Subcutaneous abdominal adipose tissue (tissue), 5 donors: ENCODE data around the gene PRR9.
"Not testable (repeated sequence)": the region's sequence is repeated elsewhere in the genome, so short reads cannot be mapped to it uniquely, and the experiment has no call there.

Experiments
- H3K27ac ChIP-seq: one replicate; pipeline ENCODE4 v1.7.0; 2013; ENCODE audit warnings: low read depth, mild to moderate bottlenecking, inconsistent platforms, low read length, moderate library complexity
- H3K27me3 ChIP-seq, 5 donors: one replicate each; pipeline ENCODE4 v1.7.0; 2013; ENCODE audit warnings: low read length in 5 of 5, inconsistent platforms in 1 of 5; ENCODE audit not compliant: control insufficient read depth in 5 of 5, insufficient read depth in 4 of 5
- H3K36me3 ChIP-seq, 5 donors: one replicate each; pipeline ENCODE4 v1.7.0; 2013; ENCODE audit warnings: low read length in 5 of 5; ENCODE audit not compliant: control insufficient read depth in 5 of 5, insufficient read depth in 5 of 5
- H3K4me1 ChIP-seq, 5 donors: one replicate each; pipeline ENCODE4 v1.7.0; 2013; ENCODE audit warnings: low read length in 5 of 5, mild to moderate bottlenecking in 3 of 5, moderate library complexity in 1 of 5; ENCODE audit not compliant: control insufficient read depth in 5 of 5, insufficient read depth in 5 of 5
- H3K4me3 ChIP-seq, 5 donors: one replicate each; pipeline ENCODE4 v1.7.0; 2013; ENCODE audit warnings: low read length in 5 of 5, low read depth in 1 of 5
- H3K9ac ChIP-seq, 5 donors: one replicate each; pipeline ENCODE4 v1.7.0; 2013; ENCODE audit warnings: low read length in 5 of 5, mild to moderate bottlenecking in 4 of 5, moderate library complexity in 3 of 5
- H3K9me3 ChIP-seq, 5 donors: one replicate each; pipeline ENCODE4 v1.7.0; 2013; ENCODE audit warnings: low read length in 5 of 5; ENCODE audit not compliant: control insufficient read depth in 5 of 5
- donor health status: healthy.
- donor health status: healthy.
- donor health status: healthy.
- donor health status: healthy.
- donor health status: healthy.

The PRR9 gene, protein sequence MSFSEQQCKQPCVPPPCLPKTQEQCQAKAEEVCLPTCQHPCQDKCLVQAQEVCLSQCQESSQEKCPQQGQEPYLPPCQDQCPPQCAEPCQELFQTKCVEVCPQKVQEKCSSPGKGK

DNA sequence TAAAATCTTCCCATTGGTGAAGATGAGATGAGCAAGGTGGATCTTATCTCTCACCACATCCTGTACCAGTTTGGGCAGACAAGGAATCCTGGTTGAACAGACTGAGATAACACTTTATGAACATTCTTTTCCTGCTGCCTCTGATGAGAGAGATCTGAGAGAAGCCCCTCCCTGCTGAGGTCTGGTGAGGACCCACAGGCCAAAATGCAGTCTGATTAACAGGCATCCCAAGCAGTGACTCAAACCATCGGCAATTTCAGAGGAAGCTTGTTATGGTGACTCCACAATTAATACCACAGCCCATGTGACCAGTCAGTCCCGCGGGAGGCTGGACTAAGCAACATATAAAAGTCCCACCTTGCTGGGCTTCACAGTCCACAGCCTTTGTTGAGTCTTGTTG, at the start of gene PRR9:
Gene PRR9, plus strand, starts transcription at position 373 of the 400 bp plus-strand sequence. CDS start 561 bp downstream, outside the sequence.
- Histone ChIP-seq H3K9me3 (no peaks in the 10 kb centered on the region), H3K27me3 (peaks cover 0 to 4% (median 0%) of the 10 kb centered on the region in 5 donors), H3K27ac (no peak within 1 kb of the TSS)

DNA sequence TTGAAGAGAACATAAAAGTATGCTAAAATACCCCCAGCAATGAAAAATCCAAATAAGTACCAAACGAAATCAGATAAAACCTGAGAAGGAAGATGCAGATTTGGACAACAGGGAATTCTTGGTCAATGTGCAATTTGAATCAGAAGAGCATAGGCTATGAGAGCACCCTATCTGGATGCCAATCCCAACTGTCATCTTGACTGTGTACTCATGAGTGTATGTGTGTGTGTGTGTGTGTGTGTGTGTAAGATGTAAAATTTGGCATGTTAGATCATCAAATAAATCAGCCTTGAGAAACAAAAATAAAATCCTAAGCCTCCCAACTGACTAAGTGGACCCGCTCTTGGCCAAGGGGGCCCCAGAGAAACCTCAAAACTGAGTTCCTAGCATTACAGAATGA, 48.7 kb upstream of the PRR9 start:
- Histone ChIP-seq H3K27ac (no peak overlapping the region), H3K9ac (no peak overlapping the region), H3K4me1 (no peaks in the 10 kb centered on the region), H3K36me3 (no peaks in the 10 kb centered on the region), H3K4me3 (no peak overlapping the region), H3K27me3 (no peaks in the 10 kb centered on the region), H3K9me3 (no peaks in the 10 kb centered on the region)

More for the DNA sequence above, at the start of gene PRR9:
- Histone ChIP-seq H3K4me3 (no peak within 1 kb of the TSS), H3K4me1 (no peaks in the 10 kb centered on the region), H3K9ac (no peak within 1 kb of the TSS), H3K36me3 (no peaks in the 10 kb centered on the region)

DNA sequence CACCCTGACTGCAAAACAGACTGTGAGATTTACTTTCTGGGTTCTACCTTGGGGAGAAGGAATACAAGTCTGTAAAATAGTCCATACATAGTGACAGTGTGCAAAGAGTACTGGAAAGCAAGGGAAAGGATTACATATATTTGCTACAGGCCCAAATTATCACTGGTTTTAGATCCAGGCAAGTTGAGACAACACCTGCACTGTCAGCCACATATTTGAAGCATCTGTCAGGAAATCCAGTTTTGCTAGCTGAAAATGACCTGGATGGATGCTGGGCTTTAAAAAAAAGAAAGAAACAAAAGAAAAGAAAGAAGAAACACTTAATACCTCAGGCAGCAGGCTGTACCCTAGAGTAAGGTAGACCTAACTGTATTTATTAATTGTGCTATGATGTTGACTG, 42.8 kb upstream of the PRR9 start:
- Histone ChIP-seq H3K27ac (no peak overlapping the region), H3K36me3 (no peaks in the 10 kb centered on the region), H3K4me3 (no peak overlapping the region), H3K4me1 (no peaks in the 10 kb centered on the region), H3K27me3 (peaks cover 0 to 2% (median 0%) of the 10 kb centered on the region in 5 donors), H3K9ac (no peak overlapping the region), H3K9me3 (no peaks in the 10 kb centered on the region)

DNA sequence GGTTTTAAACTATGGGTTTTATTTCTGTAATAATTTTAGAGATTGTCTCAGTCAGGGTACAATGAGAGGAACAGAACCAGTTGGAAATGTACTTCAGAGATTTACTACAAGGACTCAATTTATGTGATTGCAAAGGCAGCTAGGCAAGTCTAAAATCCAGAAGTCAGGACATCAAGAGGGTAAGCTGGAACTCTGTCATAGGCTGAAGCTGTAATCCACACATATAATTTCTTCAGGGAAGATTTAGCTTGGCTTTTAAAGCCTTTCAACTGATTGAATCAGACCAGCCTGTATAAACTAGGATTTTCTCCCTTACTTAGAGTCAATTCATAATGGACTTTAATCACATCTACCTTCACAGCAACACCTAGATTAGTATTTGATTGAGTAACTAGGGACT, 38.5 kb upstream of the PRR9 start:
- Histone ChIP-seq H3K9me3 (no peaks in the 10 kb centered on the region), H3K27ac (no peak overlapping the region), H3K4me1 (no peaks in the 10 kb centered on the region), H3K9ac (no peak overlapping the region), H3K36me3 (no peaks in the 10 kb centered on the region), H3K4me3 (no peak overlapping the region), H3K27me3 (peaks cover 0 to 2% (median 0%) of the 10 kb centered on the region in 5 donors)

DNA sequence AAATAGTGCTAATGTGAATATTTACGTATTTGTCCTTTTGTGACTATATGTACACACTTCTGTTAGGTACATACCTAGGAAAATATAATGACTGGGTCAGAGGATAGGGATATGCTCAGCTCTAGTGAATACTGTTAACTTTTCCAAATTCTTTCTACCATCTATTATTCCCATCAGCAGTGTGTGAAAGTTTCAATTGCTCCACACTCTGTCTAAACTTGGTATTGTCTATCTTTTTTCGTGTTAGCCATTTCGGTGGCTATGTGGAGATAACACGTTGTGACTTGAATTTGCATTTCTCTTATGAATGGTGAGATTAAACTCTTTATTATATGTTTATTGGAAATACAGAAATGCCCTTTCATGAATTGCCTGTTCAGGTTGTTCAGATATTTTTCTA, 36.8 kb upstream of the PRR9 start:
- peaks cover 0 to 2% (median 0%) of the 10 kb centered on the region in 5 donors for H3K27me3 ChIP-seq
- no peaks in the 10 kb centered on the region for H3K4me1 ChIP-seq
- H3K4me3 ChIP-seq: no peak overlapping the region
- no peaks in the 10 kb centered on the region for H3K36me3 ChIP-seq
- H3K9me3 ChIP-seq: no peaks in the 10 kb centered on the region
- H3K27ac ChIP-seq: no peak overlapping the region
- no peak overlapping the region for H3K9ac ChIP-seq

DNA sequence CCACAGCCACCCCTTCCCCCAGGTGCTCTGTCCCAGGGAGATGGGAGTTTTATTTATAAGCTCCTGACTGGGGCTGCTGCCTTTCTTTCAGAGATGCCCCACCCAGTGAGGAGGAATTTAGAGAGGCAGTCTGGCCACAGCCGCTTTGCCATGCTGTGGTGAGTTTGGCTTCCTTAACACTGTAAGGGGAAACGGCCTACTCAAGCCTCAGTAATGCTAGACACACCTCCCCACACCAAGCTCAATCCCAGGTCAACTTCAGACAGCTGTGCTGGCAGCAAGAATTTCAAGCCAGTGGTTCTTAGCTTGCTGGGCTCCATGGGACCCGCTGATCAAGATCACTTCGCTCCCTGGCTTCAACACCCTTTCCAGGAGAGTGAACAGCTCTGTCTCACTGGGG, 29.1 kb upstream of the PRR9 start:
- not testable (repeated sequence) for H3K27ac ChIP-seq, H3K36me3 ChIP-seq, H3K4me3 ChIP-seq, H3K9me3 ChIP-seq, H3K4me1 ChIP-seq, H3K9ac ChIP-seq
- H3K27me3 ChIP-seq: peaks cover 5 to 11% (median 6%) of the 10 kb centered on the region in 5 donors

DNA sequence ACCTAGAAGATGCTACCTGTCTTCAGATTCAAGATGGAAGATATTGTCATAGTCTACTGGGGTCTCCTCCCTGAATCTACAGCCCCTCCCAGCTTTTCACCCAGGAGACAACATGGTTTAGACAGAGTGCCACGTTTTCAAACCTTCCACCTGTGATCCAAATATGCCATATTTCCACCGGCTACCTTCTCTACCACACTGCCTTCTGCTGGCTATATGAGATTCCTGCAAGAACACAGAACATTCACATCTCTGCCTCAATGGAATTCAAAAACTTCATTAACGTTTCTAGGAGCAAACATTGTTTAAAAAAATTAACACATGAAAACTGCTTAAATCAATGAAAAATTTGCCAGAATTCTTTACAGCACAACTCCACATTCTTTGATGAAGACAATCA, 27.0 kb upstream of the PRR9 start:
- Histone ChIP-seq H3K27me3 (peaks cover 5 to 11% (median 6%) of the 10 kb centered on the region in 5 donors), H3K27ac (no peak overlapping the region), H3K9me3 (peaks cover 0 to 3% (median 0%) of the 10 kb centered on the region in 5 donors), H3K4me1 (no peaks in the 10 kb centered on the region), H3K9ac (no peak overlapping the region), H3K36me3 (no peaks in the 10 kb centered on the region), H3K4me3 (no peak overlapping the region)

DNA sequence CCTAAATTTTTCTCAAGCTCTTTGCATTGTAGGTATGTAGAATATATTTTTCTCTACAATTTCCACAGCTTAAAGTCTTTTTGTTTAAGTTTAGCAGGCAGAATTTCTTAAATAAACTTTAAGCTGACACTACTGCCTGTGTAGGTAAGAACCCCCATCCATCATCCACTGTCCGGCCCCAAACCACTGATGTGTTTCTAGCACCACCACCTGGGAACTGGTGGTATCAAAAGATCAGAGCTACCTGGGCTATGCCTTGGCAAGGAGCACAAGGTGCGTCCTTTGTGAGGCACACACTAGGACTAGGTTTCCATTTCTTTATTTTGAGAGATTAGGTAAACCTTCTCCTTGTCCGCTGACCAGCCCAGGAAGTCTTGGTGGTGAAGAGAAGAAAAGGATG, 24.7 kb upstream of the PRR9 start:
- peaks cover 5 to 11% (median 6%) of the 10 kb centered on the region in 5 donors for H3K27me3 ChIP-seq
- H3K36me3 ChIP-seq: no peaks in the 10 kb centered on the region
- H3K4me3 ChIP-seq: no peak overlapping the region
- H3K9me3 ChIP-seq: no peaks in the 10 kb centered on the region
- no peak overlapping the region for H3K27ac ChIP-seq
- H3K4me1 ChIP-seq: no peaks in the 10 kb centered on the region
- H3K9ac ChIP-seq: no peak overlapping the region

DNA sequence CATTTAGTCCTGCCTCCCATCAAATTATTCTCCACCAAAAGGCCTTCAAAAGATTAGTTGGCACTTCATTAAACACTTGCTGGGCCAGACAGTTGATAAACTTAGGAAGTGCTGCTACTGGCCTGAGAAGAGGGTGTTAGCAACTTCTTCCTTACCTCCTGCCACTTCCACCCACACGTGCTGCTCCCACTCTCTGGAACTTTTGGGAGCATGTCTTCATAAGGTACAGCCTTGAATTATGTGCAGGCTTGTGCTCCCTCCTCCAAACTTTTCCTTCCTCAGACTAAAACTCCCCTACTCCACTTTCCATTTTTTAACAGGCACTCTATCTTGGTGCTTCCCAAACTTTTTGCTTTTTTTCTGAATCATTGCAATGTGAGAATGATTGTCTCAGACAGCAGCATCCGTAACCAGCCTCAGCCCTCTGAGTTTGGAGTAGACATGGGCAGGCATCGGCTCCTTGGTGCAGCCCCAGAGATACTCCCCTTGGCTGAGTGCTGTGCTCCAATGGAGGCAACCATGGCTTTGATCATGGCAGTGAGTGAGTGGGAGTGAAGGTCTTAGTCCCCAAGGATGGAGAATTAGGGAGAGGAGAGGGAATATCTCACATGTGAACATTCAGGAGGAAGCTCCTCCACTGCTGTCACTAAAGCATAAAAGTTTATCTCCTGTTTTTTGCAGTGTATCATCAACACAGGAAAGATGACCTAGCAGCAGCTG, 22.9 kb upstream of the PRR9 start:
- no peak overlapping the region for H3K4me3 ChIP-seq
- no peak overlapping the region for H3K27ac ChIP-seq
- no peaks in the 10 kb centered on the region for H3K36me3 ChIP-seq
- H3K9me3 ChIP-seq: no peaks in the 10 kb centered on the region
- no peak overlapping the region for H3K9ac ChIP-seq
- H3K4me1 ChIP-seq: no peaks in the 10 kb centered on the region
- peaks cover 5 to 11% (median 6%) of the 10 kb centered on the region in 5 donors for H3K27me3 ChIP-seq

DNA sequence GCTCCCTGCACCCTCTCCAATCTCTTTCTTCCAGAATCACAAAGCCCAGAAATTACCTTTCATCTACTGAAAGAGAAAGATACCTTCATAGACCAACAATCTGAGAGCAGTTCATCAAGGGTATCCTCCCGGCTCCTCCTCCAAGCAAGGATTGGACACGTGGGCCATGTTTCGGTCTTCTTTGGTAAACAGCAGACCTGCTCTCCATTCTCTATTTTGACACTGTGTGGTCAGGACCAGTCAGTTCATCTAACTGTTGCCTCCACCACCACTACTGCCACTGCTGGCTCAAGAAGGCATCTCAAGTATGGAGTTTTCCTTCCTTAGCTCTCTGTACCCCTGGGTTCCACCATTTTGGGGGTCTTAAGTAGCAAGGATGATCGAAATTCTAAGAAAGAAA, 22.2 kb upstream of the PRR9 start:
- H3K9me3 ChIP-seq: no peaks in the 10 kb centered on the region
- H3K4me1 ChIP-seq: no peaks in the 10 kb centered on the region
- H3K36me3 ChIP-seq: no peaks in the 10 kb centered on the region
- H3K27me3 ChIP-seq: peaks cover 1 to 8% (median 5%) of the 10 kb centered on the region in 5 donors
- no peak overlapping the region for H3K9ac ChIP-seq
- H3K4me3 ChIP-seq: no peak overlapping the region
- no peak overlapping the region for H3K27ac ChIP-seq
